Stimulated activated CD4-positive, alpha-beta T cell treated with anti-CD3 and anti-CD28 coated beads, Interleukin-15, amount 100 ng/mL, for 1 hour (primary cell): ENCODE results near the gene ADAMTS14.

Experiments used
- DNase-seq, 2 donors: peaks; one replicate each; pipeline ENCODE4 v3.0.0-alpha.2; 2020; ENCODE audit warnings: low read depth in 1 of 2, low spot score in 1 of 2

ADAMTS14 gene

GRCh38 chr10:70782086-70782745 is 109.9 kb downstream of the ADAMTS14 start:
- no peak for DNase-seq

DNA sequence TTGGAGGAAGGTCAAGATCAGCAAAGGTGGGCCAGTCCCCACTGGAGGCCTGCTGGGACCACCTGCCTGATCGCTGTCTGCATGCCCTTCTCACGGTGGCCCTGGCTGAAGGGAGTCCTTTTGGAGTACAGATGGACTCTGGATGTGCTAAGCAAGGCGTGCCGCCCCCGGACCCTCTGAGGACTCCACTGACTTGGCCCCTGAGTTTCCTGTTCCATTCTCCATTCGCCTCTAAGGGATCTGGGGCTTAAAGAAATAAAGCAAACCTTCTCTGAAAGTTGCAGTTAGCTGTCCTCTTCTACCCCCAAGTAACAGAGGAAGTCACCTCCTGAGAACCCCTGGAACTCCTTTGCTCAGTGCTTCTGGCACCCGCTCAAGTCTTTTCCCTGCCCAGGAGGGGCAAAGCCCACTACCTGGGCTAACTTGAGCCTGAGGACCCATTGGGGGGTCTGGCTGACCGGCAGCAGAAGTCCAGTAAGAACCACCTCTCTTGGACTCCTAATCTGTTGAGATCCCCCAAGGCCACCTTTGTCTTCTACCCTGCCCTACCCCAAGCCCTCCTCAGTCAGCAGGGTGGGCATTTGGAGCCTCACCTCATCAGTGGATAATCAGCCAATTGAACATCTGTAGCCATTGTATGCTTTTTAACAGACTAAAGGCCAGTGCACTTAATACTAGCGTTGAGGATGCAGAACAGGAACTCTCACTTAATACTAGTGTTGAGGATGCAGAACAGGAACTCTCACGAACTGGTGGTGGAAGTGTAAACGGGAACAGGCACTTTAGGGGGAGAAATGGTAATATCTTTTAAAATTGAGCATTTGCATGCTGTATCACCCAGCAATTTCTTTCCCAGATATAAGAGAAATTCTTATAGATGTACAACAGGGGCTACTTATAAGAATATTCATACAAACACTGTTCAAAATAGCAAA is 110.7 kb downstream of the ADAMTS14 start:
- DNase-seq: no peak

DNA sequence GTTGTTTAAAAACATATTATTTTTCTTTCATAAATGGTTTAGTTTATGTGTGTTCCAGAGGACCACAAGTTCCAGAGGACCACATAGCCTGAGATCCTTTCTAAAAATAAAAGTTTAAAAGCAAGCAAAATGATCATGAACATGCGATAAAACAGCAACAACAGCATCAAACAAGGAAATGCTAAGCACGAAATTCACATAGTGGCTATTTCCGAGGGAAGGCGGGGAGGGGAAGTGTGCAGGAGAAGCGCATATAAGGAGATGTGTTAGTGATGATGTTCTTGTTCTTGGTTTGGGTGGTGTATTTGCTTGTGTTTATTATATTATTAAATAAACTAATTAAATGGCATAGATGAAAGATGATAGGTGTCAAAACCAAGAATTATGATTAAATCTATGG is 111.7 kb downstream of the ADAMTS14 start:
- DNase-seq: no peak

- no peak for DNase-seq
Measured at GRCh38 chr10:70784471-70784870, 112.2 kb downstream of the ADAMTS14 start.

- DNase-seq: no peak
Measured at GRCh38 chr10:70785190-70785589, 112.9 kb downstream of the ADAMTS14 start, which contains the start of gene TBATA. TBATA (minus strand) TSS chr10:70785377; CDS start chr10:70783379, 1,998 bp downstream.

GRCh38 chr10:70786799-70787415 is 114.6 kb downstream of the ADAMTS14 start:
- no peak for DNase-seq

DNA sequence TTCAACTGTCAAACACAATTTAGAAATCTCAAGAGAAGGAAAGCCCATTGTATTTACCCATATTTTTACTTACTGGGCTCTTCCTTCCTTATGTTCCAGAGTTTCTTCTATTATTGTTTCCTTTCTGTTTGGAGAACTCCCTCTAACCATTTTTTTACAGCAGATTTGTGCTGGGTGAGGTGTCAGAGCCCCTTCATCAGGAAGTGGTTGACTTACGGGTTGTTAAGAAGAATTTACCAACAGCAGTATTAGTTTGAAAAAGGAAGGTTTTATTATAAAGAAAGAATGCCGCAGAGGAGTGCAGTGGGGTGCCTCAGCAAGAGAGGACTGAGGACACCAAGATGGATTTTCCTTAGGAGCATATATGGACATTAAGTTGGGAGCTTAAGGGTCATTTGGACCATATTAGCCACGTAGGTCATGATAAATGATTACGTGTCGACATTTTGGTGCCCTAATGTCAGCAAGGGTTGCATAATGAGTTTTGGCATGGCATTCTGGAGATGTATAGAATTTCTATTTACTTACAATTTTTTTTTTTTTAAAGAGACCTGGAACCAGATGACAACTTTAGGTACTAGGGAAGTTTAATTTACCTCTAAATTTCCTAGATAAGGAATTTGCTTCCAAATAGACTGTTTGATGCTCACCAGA is 119.2 kb downstream of the ADAMTS14 start:
- no peak for DNase-seq

- DNase-seq: no peak
Measured at GRCh38 chr10:70795613-70796012, 123.3 kb downstream of the ADAMTS14 start.

DNA sequence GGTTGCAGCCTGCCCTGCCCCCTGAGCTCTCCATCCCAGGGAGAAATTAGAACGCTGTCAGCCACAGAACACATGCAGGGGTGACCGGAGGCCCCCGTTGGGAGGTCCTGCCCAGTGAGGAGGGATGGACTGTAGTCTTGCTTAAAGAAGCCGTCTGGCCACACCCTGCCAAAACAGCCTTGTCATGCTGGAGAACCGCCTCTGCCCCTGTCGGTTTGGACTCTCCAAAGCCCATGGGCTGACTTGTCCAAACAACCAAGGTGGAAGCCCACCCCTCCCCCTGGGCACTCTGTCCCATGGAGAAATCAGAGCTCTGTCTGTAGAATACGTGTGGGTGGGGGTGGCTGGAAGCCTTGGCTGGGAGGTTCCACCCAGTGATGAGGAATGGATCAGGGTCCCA is 125.5 kb downstream of the ADAMTS14 start:
- DNase-seq: no peak

DNA sequence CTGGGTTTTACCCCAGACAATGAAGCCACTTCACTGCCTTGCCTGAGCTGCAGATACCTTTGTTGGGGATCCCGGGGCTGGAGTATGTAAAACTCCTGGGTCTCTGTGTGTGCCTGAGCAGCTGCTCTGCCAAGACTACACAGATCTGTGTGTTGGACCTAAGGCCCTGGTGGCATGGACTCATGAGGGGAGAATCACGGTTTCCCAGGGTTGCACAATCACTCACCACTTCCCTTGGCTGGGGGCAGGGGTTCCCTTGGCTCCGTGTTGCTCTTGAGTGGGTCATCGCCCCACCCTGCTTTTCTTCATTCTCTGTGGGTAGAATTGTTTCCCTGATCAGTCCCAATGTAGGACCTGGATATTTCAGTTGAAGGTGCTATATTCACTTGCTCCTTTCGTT is 126.8 kb downstream of the ADAMTS14 start:
- no peak for DNase-seq

DNA sequence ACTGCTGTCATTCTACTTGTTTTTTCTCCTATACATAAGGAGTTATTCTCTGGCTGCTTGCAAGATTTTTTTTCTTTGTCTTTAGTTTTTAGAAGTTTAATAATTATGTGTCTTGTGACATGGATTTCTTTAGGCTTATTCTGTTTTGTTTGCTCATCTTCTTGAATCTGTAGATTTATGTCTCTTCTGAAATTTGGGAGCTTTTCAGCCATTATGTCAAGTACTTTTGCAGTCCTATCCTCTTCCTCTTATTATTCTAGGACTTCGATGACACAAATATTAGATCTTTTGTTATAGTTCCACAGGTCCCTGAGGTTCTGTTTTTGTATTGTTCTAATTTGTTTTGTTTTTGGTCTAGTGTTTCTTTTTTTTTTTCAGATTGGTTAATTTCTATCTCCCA is 129.5 kb downstream of the ADAMTS14 start:
- no peak for DNase-seq

GRCh38 chr10:70803775-70804420 is 131.6 kb downstream of the ADAMTS14 start:
- DNase-seq: no peak

DNA sequence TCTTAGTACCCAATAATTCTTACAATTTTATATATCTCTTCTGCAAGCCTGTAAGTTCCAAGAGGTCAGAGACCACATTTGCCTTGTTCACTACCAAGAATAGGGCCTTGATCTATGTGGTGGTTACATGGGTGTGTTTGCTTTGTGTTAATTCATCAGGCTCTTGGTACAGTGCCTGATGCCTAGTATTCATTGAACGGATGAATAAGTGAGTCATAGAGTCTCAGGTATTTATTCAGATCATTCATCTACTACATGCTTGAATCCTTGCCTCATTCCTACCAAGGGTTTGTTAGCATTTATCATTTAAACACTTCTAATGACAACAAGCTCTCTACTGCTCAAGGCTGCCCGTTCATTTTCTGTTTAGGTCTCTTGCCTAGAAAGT is 132.1 kb downstream of the ADAMTS14 start:
- DNase-seq: no peak

- DNase-seq: no peak
Measured at GRCh38 chr10:70805619-70806215, 133.4 kb downstream of the ADAMTS14 start.

GRCh38 chr10:70806841-70807240 is 134.5 kb downstream of the ADAMTS14 start:
- no peak for DNase-seq

DNA sequence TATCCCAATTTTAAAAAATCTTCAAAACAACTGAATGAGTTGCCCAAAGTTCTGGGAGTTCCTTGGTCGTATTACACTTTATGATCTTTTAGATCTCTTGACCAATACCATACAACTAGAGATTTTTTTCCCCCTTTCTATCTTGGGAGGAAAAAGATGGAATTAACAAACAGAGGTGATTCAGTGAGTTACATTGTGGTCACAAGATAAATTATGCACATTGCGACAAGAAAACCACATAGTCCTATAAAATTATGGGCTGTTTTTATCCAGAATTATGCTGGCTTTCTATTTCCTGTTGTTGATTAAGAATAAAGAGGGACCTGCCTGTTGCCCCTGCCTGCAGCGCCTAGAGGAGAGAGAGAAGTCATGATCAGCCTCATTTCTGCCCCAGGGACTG is 135.2 kb downstream of the ADAMTS14 start:
- no peak for DNase-seq

DNA sequence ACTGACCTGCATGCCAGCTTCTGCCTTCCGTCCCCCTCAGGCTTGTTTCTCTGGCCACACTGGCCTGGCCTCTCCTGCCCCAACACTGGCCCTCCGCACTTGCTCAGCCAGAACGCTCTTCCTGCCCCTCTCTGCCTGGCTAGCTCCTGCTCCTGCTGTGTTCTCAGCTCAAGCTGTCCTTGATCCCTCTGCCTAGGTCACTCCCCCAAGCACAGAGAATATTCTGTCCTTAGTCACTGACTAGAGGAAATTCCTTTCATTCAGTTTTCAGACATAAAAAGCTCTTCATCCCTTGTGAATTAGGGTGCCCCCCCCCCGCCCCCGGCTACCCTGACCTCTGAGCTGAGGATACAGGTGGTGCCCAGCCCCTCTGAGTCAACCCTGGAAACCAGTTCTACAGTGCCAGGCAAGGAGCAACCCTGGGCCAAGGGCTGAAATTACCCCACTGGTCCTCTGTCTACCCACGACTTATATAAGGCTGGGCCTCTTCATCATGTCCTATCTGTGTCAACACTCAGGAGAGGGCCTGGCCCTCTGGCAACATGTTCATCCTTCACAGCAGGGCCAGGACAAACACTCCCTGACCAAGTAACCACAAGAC is 136.8 kb downstream of the ADAMTS14 start:
- DNase-seq: no peak

DNA sequence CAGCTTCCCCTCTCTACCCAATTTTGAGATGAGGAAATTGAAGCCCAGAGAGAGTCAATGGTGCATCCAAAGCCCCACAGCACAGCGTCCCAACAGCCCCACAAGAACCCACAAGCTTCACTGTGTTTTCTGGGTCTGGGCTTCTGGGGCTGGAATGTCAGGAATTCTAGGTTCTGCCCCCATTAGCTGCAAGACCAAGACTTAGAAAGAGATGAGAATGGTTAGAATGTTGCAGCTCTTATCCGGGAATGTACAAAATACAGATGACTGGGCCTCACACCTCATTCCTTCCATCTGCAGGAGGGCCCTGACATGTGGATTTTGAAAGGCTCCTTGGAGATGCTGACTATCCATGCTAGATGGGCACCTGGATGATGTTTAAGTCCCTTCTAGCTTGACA is 137.4 kb downstream of the ADAMTS14 start:
- DNase-seq: no peak

GRCh38 chr10:70810967-70811366 is 138.7 kb downstream of the ADAMTS14 start:
- no peak for DNase-seq

DNA sequence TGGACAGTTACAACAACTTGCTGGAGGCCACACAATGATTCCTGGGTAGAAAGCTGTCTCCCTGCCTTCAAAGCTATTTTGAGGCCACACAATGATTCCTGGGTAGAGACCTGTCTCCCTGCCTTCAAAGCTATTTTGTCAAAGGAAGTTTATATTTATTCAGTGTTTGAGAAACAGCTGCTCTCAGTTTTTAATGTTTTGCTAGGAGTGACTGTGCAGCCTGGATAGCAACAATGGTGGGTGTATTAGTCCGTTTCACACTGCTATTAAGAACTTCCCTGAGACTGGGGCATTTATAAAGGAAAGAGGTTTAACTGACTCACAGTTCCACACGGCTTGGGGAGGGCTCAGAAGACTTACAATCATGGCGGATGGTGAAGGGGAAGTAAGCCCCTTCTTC is 139.6 kb downstream of the ADAMTS14 start:
- DNase-seq: no peak
